ENCODE results near the gene SMIM41.

DNA sequence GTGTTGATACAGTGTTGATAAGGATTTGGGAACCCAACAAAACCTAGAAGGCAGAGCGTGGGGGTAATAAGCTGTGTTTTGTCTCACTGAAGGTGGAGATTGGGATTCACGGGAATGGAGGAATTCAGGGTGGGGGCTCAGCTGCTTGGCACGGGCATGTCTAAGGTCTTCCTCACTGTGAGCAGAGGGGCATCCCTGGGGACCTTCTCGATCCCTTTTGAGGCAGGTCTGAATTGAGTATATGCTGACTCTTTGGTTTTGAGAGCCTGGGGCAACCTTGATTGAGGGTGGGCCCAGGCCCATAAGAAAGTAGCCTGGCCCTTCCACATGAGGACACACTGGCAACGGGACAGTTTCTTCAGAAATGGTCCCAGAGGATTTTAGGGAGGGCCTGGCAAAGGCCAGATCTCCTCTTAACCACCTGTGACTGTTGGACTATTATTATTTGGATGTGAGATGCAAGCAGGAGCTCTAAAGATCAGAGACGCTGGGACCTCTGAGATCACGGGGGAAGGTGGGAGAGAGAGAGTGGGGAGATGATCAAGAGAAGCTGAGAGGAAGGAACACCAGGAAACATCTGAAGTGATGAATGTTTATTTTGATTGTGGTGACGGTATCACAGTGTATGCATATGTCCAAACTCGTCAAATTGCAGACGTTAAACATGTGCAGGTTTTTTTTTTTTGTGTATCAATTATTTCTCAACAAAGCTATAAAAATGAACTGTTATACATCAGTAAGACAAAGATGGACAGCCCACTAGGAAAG lies 48.4 kb downstream of the SMIM41 start:
- TF ChIP-seq, protein P1, sequence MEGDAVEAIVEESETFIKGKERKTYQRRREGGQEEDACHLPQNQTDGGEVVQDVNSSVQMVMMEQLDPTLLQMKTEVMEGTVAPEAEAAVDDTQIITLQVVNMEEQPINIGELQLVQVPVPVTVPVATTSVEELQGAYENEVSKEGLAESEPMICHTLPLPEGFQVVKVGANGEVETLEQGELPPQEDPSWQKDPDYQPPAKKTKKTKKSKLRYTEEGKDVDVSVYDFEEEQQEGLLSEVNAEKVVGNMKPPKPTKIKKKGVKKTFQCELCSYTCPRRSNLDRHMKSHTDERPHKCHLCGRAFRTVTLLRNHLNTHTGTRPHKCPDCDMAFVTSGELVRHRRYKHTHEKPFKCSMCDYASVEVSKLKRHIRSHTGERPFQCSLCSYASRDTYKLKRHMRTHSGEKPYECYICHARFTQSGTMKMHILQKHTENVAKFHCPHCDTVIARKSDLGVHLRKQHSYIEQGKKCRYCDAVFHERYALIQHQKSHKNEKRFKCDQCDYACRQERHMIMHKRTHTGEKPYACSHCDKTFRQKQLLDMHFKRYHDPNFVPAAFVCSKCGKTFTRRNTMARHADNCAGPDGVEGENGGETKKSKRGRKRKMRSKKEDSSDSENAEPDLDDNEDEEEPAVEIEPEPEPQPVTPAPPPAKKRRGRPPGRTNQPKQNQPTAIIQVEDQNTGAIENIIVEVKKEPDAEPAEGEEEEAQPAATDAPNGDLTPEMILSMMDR (IDR thresholded peaks at IDR 0.05; ENCODE audit: poor library complexity, severe bottlenecking) = no peak
- TF ChIP-seq, protein P2, sequence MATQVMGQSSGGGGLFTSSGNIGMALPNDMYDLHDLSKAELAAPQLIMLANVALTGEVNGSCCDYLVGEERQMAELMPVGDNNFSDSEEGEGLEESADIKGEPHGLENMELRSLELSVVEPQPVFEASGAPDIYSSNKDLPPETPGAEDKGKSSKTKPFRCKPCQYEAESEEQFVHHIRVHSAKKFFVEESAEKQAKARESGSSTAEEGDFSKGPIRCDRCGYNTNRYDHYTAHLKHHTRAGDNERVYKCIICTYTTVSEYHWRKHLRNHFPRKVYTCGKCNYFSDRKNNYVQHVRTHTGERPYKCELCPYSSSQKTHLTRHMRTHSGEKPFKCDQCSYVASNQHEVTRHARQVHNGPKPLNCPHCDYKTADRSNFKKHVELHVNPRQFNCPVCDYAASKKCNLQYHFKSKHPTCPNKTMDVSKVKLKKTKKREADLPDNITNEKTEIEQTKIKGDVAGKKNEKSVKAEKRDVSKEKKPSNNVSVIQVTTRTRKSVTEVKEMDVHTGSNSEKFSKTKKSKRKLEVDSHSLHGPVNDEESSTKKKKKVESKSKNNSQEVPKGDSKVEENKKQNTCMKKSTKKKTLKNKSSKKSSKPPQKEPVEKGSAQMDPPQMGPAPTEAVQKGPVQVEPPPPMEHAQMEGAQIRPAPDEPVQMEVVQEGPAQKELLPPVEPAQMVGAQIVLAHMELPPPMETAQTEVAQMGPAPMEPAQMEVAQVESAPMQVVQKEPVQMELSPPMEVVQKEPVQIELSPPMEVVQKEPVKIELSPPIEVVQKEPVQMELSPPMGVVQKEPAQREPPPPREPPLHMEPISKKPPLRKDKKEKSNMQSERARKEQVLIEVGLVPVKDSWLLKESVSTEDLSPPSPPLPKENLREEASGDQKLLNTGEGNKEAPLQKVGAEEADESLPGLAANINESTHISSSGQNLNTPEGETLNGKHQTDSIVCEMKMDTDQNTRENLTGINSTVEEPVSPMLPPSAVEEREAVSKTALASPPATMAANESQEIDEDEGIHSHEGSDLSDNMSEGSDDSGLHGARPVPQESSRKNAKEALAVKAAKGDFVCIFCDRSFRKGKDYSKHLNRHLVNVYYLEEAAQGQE (IDR thresholded peaks at IDR 0.05; ENCODE audit: borderline replicate concordance) = no peak
- TF ChIP-seq EZH2 (IDR thresholded peaks at IDR 0.05; ENCODE audit: borderline replicate concordance, insufficient read depth, low read length, poor library complexity, severe bottlenecking) (no peak), RAD21 (conservative IDR thresholded peaks at IDR 0.05) (no peak), EP300 (conservative IDR thresholded peaks at IDR 0.05; ENCODE audit: poor library complexity, severe bottlenecking) (no peak), TAF1 (IDR thresholded peaks at IDR 0.05; ENCODE audit: low read depth) (no peak)
